Large intestine (tissue), 3 donors: ENCODE measurements around the gene THSD7A. TPM values are rescaled to one million over a fixed set of nuclear protein-coding genes. Genes with fewer than 3 reads are reported as not detected.
A peak's percentile ranks its signal among the peaks of the same experiment; 100 is the strongest.

Experiments used
- DNase-seq, 2 donors: peaks; one replicate each; pipeline versions ENCODE4 v3.0.0 to v3.0.0-alpha.2; 2013
- H3K27ac ChIP-seq: one replicate; pipeline ENCODE4 v1.5.1; 2013; ENCODE audit warnings: low read length
- H3K27me3 ChIP-seq: 2 replicates; pipeline ENCODE4 v1.6.1; 2013; ENCODE audit warnings: low read length; ENCODE audit not compliant: control insufficient read depth, insufficient read depth
- H3K36me3 ChIP-seq: 2 replicates; pipeline ENCODE4 v1.6.1; 2013; ENCODE audit warnings: low read length; ENCODE audit not compliant: control insufficient read depth, insufficient read depth
- H3K4me1 ChIP-seq: one replicate; pipeline ENCODE4 v1.6.1; 2013; ENCODE audit warnings: low read length; ENCODE audit not compliant: control insufficient read depth, insufficient read depth
- H3K4me3 ChIP-seq: one replicate; pipeline ENCODE4 v1.5.1; 2013; ENCODE audit warnings: low read length
- H3K9me3 ChIP-seq: one replicate; pipeline ENCODE4 v1.6.1; 2013; ENCODE audit warnings: mild to moderate bottlenecking, low read depth, low read length, moderate library complexity; ENCODE audit not compliant: control insufficient read depth
- WGBS: methylation state at CpG from one replicate; pipeline ENCODE4 v1.1.5; 2013; ENCODE audit warnings: low lambda C conversion rate; ENCODE audit not compliant: insufficient coverage; 5-methylcytosine and 5-hydroxymethylcytosine counted together
- polyA plus RNA-seq: library from polyadenylated mRNA; unstranded; fragments of 120-200 nt; gene quantifications from one replicate; pipeline ENCODE4 v1.2.1, GENCODE V29; 2013

The THSD7A gene
- polyA plus RNA-seq, 1 donor: 3.7 TPM

DNA sequence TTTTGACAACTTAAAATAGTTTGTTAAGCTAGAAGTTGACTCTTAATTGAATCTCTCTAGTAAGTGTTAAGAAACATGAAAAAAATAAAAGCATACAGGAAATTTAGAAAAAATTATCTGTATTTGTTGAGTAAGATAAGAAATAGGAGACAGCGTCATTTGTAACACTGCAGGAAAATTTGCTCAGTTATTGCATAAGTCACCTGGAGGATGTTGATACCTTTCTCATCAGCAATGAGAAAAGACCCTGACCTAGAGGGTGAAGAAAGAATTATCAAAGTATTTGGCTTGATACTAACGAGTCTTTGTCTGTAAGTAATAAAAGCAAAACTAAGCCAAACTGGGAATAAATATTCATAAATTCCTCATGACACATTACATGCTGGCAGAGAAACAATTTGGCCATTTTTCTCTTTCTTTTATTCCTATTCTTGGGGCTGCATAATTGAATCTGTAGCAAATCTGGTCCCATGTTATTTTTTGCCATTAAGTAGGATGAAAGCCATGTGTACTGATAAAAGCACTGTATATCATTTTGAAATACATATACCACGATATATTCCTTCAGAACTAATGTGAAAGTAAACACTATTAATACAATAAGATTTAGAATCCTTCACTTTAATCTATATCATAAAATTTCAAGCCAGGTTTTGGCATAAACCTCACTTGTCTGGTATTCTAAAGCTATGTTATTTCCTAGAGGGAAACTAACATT lies 362.8 kb downstream of the THSD7A start:
- H3K4me1 ChIP-seq: no peaks in the 10 kb centered on the region
- H3K4me3 ChIP-seq: no peak overlapping the region
- no peaks in the 10 kb centered on the region for H3K36me3 ChIP-seq
- H3K27me3 ChIP-seq: no peaks in the 10 kb centered on the region
- no peak overlapping the region for H3K27ac ChIP-seq
- peak in 1 of 2 donors; percentile 24 for DNase-seq
- H3K9me3 ChIP-seq: no peaks in the 10 kb centered on the region
- WGBS: 44% methylated on average over 2 of the region's 3 CpGs

DNA sequence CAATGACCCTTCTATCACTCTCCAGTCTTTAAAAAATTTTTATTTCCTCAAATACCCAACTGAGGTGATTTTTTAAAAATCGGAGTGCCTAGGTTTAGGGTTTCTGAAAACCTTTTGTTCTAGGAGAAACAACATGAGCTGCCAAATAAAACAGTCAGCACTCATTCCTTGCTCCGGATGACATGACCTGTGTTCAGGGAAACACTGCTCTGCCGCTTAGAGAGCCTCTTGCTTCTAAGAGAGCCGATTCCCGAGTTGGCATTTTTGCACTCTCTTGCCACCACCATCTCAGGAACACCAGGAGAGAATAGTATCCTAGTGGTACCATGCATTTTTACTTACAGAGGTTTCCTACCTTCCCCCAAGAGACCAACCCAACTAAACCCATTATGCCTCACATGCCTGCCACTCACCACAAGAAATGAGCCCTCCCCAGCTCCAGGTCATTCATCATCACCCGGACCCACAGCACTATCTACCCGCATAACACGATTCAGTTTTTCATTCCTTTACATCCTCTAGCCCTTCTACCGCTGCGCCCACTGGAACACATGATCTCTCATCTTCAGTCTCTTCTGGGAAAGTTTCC lies 365.4 kb downstream of the THSD7A start:
- H3K4me3 ChIP-seq: no peak overlapping the region
- no peak for DNase-seq

DNA sequence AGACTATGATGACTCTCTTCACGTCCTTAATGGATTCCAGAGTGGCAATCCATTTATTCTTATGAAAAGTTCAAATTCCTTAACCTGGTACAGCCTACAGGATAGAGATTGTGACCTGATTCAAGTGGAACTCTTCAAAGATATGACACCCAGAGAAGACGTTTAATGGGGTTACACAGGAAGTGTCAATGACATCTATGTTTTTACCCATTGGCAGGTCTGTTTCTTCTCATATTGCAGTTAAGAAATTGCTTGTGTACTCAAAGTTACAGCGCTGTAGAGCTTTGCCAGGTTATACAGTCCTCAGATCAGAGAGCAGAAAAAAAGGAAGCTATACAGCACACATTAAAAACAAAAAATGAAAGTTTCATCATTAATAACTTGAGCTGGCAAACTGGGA lies 367.4 kb downstream of the THSD7A start:
- WGBS: 80% methylated on average over 1 of the region's 3 CpGs

More for the DNA sequence above, 365.4 kb downstream of the THSD7A start:
- Histone ChIP-seq H3K4me1 (no peaks in the 10 kb centered on the region), H3K27ac (no peak overlapping the region), H3K9me3 (no peaks in the 10 kb centered on the region), H3K27me3 (no peaks in the 10 kb centered on the region), H3K36me3 (no peaks in the 10 kb centered on the region)
- WGBS: 98% methylated on average over 5 of the region's 10 CpGs

DNA sequence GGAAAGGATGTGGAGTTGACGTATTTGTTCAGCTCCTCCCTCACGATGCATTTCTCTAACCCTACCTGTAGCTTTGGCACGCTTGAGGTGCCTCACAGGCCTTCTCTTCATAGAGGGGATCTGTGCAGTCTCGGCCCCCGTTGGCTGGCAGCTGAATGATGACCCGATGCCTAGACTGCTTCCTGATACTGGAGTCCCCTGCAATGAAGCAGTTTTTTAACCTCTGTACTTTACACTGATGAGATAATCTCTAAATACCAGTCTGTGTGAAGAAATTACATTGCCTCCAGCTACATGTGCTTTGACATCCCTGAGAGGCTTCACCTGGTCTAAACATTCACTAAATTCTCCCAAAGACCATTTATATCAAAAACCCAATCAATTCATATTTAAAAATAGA lies 370.1 kb downstream of the THSD7A start:
- Histone ChIP-seq H3K9me3 (no peaks in the 10 kb centered on the region), H3K27ac (peak overlapping the region; percentile 82), H3K4me1 (no peaks in the 10 kb centered on the region)

More for the DNA sequence above, 367.4 kb downstream of the THSD7A start:
- Histone ChIP-seq H3K27me3 (no peaks in the 10 kb centered on the region), H3K9me3 (no peaks in the 10 kb centered on the region), H3K27ac (no peak overlapping the region), H3K36me3 (no peaks in the 10 kb centered on the region), H3K4me3 (no peak overlapping the region), H3K4me1 (no peaks in the 10 kb centered on the region)
- no peak for DNase-seq

DNA sequence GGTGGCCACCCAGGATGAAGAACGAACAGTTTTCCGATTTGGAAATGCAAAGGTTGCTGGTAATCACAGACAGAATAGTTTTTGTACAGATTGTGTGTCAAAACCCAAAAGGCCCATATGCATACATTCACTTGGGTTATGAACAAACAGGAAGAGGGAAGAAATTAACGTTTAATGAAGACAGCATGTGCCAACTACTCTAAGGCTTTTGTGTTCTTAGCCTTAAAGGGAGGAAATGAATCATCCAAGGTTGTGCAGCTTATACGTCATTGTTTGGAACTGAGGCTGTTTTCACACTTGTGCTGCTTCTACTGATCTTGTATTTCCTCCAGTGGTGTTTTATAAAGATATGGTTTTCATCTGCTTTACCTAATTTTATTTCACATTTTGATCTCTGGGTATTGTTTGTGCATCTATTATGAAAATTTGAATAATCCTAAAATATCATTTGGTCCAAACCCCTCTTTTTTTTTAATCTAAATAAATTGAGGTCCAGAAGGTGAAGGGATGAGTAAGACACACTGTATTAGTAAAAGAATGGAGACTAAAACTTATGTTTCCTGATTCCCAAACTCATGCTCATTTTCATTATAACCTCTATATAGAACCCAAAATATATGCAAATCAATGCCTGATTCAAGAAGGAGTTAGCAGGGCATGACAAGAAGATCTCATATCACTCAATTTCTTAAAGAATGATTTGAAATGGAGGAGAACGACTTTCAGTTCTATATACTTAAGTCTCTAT lies 373.1 kb downstream of the THSD7A start:
- H3K27ac ChIP-seq: no peak overlapping the region
- 60% methylated on average over 1 of the region's 5 CpGs for WGBS
- H3K4me1 ChIP-seq: no peaks in the 10 kb centered on the region
- no peaks in the 10 kb centered on the region for H3K27me3 ChIP-seq
- no peak overlapping the region for H3K4me3 ChIP-seq
- no peaks in the 10 kb centered on the region for H3K36me3 ChIP-seq
- no peak for DNase-seq
- H3K9me3 ChIP-seq: no peaks in the 10 kb centered on the region

More for the DNA sequence above, 370.1 kb downstream of the THSD7A start:
- H3K27me3 ChIP-seq: no peaks in the 10 kb centered on the region
- H3K4me3 ChIP-seq: peak overlapping the region; percentile 12
- DNase-seq: peak; percentile 55 to 81
- WGBS: no CpG with 5 or more reads among the region's 6 CpGs
- H3K36me3 ChIP-seq: no peaks in the 10 kb centered on the region

DNA sequence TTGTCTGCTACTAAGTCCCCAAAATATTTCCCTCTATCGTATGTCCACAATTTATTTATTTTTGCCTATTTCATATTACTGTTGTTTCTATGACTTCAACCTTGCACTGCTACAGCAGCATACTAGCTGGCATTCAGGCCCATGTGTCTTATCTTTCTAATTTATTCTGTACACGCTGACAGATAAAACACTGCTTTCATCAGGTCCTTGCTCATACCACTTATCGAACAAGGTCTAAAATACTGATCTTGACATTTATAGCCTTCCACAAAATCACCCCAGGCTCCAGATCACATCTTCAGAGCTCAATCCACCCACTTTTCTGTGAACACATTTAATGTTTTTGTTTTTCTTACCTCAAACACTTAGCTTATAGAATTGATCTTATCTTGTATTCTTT lies 374.6 kb downstream of the THSD7A start:
- H3K9me3 ChIP-seq: no peaks in the 10 kb centered on the region
- WGBS: 83% methylated on average over 1 of the region's 3 CpGs
- DNase-seq: no peak
- H3K4me3 ChIP-seq: no peak overlapping the region
- H3K36me3 ChIP-seq: no peaks in the 10 kb centered on the region
- H3K4me1 ChIP-seq: no peaks in the 10 kb centered on the region
- no peaks in the 10 kb centered on the region for H3K27me3 ChIP-seq
- no peak overlapping the region for H3K27ac ChIP-seq

DNA sequence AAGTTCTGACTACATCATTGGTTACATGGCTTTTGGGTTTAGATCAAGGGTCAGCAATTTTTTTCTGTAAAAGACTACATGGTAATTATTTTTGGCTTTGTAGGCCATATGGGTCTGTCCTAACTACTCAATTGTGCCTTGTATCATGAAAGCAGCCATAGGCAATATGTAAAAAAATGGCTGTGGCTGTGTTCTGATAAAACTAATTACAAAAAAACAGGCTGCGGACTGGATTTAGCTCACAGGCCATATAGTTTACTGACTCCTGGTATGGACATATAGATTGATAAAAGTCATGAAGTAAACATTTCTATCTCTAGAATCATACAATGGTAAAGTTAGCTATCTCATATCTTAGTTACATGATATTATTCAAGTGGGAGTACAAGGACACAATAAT lies 375.4 kb downstream of the THSD7A start:
- Histone ChIP-seq H3K27ac (no peak overlapping the region), H3K9me3 (no peaks in the 10 kb centered on the region), H3K36me3 (no peaks in the 10 kb centered on the region), H3K4me1 (no peaks in the 10 kb centered on the region), H3K4me3 (no peak overlapping the region), H3K27me3 (no peaks in the 10 kb centered on the region)
- no peak for DNase-seq
- no CpG with 5 or more reads among the region's 1 CpG for WGBS

DNA sequence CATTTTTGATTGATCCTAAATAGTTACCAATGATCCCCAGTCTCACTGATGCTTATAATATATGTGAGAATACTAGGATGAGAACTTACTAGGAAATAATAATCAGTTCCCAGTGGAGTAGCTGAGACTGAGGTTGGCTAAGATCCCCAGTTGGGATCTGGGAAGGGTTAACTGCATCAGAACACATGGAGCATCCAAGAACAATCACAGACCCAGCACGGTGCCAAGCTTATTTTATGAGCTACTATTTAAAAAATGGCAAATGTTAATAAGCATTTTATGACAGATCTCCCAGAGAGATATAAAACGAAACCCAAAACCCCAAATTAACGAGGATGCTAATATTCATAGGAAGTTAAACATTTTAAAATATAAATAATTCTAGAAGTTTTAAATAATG lies 379.5 kb downstream of the THSD7A start:
- no peaks in the 10 kb centered on the region for H3K36me3 ChIP-seq
- no peaks in the 10 kb centered on the region for H3K9me3 ChIP-seq
- no peak overlapping the region for H3K4me3 ChIP-seq
- DNase-seq: no peak
- H3K27me3 ChIP-seq: no peaks in the 10 kb centered on the region
- H3K4me1 ChIP-seq: peaks cover 13% of the 10 kb centered on the region
- no peak overlapping the region for H3K27ac ChIP-seq
- 80% methylated on average over 3 of the region's 3 CpGs for WGBS

DNA sequence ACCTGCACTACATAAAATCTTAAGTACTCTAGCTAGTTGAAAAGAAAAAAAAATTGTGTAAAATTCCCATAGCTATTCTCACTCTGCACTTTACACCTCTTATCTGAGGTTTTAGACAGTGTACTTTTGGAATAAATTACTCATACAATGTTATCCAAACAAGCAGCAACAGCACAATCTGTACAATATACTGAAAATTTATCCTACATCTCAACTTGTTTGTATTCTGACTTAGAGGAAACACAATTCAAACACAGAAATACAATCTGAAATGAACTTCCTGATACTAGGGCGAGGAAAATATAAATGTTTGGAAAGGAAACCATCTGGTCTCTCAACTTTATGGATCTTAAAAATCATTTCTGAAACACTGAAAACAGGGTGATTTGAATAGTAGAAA lies 381.7 kb downstream of the THSD7A start:
- H3K36me3 ChIP-seq: no peaks in the 10 kb centered on the region
- peaks cover 13% of the 10 kb centered on the region for H3K4me1 ChIP-seq
- H3K9me3 ChIP-seq: no peaks in the 10 kb centered on the region
- H3K27me3 ChIP-seq: no peaks in the 10 kb centered on the region
- DNase-seq: peak; percentile 19 to 55
- no CpG with 5 or more reads among the region's 1 CpG for WGBS
- H3K4me3 ChIP-seq: no peak overlapping the region
- peak overlapping the region; percentile 50 for H3K27ac ChIP-seq

DNA sequence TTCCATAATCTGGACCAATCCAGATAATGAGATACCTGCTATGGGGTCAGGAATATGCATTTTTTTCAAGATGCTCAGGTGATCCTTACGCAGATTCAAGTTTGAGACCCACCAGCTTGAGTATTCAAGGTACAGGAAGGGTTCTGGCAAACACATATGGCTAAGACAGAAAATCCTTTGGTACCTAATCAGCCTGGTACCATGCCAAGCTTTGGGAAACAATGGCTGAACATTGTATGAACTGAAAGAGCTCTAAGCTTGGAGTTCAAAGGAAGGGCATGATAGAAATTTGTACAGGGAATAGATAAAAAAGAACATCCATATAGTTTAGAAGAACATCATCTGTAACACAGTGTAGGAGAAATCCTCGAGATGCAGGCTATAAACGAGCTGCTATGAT lies 382.7 kb downstream of the THSD7A start:
- no peak overlapping the region for H3K4me3 ChIP-seq
- no CpG with 5 or more reads among the region's 3 CpGs for WGBS
- H3K9me3 ChIP-seq: no peaks in the 10 kb centered on the region
- H3K27ac ChIP-seq: peak overlapping the region; percentile 50
- peaks cover 13% of the 10 kb centered on the region for H3K4me1 ChIP-seq
- H3K27me3 ChIP-seq: no peaks in the 10 kb centered on the region
- H3K36me3 ChIP-seq: no peaks in the 10 kb centered on the region
- no peak for DNase-seq
